Measurements from ENCODE around the gene PDZD2.

PDZD2 gene

GRCh38 chr5:32156635-32157034, 517.7 kb downstream of the PDZD2 start:
- TF ChIP-seq GABPA (IDR thresholded peaks at IDR 0.05; ENCODE audit: low read depth) (no peak), SPI1 (IDR thresholded peaks at IDR 0.05; ENCODE audit: borderline replicate concordance, low read depth) (no peak), POLR2AphosphoS5 (IDR thresholded peaks at IDR 0.05; ENCODE audit: low read depth) (no peak), CTCF (IDR thresholded peaks at IDR 0.05; ENCODE audit: insufficient read depth, low read length) (no peak), REST (IDR thresholded peaks at IDR 0.05; ENCODE audit: insufficient replicate concordance, low read depth) (no peak)
- Histone ChIP-seq H3K27me3 (ENCODE audit: insufficient read depth, poor library complexity, severe bottlenecking) (no peaks in the 10 kb centered on the region), H3K27ac (replicated peaks) (no peak overlapping the region), H3K4me3 (replicated peaks; ENCODE audit: insufficient read depth, low read length) (no peak overlapping the region)
- DNase-seq (ENCODE audit: low read depth in 1 of 2, low spot score in 1 of 2), result no peak

GRCh38 chr5:32157078-32157477, 518.1 kb downstream of the PDZD2 start:
- no peak for DNase-seq (ENCODE audit: low read depth in 1 of 2, low spot score in 1 of 2)
- Histone ChIP-seq H3K27ac (replicated peaks) (no peak overlapping the region), H3K27me3 (ENCODE audit: insufficient read depth, poor library complexity, severe bottlenecking) (no peaks in the 10 kb centered on the region), H3K4me3 (replicated peaks; ENCODE audit: insufficient read depth, low read length) (no peak overlapping the region)
- TF ChIP-seq CTCF (IDR thresholded peaks at IDR 0.05; ENCODE audit: insufficient read depth, low read length), result no peak
- TF ChIP-seq POLR2AphosphoS5 (IDR thresholded peaks at IDR 0.05; ENCODE audit: low read depth), result no peak
- TF ChIP-seq REST (IDR thresholded peaks at IDR 0.05; ENCODE audit: insufficient replicate concordance, low read depth), result no peak
- no peak for TF ChIP-seq GABPA (IDR thresholded peaks at IDR 0.05; ENCODE audit: low read depth)
- no peak for TF ChIP-seq SPI1 (IDR thresholded peaks at IDR 0.05; ENCODE audit: borderline replicate concordance, low read depth)

GRCh38 chr5:32158679-32158975, 519.7 kb downstream of the PDZD2 start:
- Histone ChIP-seq H3K4me3 (replicated peaks; ENCODE audit: insufficient read depth, low read length) (no peak overlapping the region), H3K27ac (replicated peaks) (no peak overlapping the region), H3K27me3 (ENCODE audit: insufficient read depth, poor library complexity, severe bottlenecking) (no peaks in the 10 kb centered on the region)
- DNase-seq (ENCODE audit: low read depth in 1 of 2, low spot score in 1 of 2), result no peak
- TF ChIP-seq GABPA (IDR thresholded peaks at IDR 0.05; ENCODE audit: low read depth) (no peak), REST (IDR thresholded peaks at IDR 0.05; ENCODE audit: insufficient replicate concordance, low read depth) (no peak), POLR2AphosphoS5 (IDR thresholded peaks at IDR 0.05; ENCODE audit: low read depth) (no peak), CTCF (IDR thresholded peaks at IDR 0.05; ENCODE audit: insufficient read depth, low read length) (no peak), SPI1 (IDR thresholded peaks at IDR 0.05; ENCODE audit: borderline replicate concordance, low read depth) (no peak)

Data from HL-60 (cell line).